Neutrophil (primary cell): Measurements from ENCODE around the gene MAP1B.

Experiments used
- H3K27ac ChIP-seq: fragments of 200-600 bp; sonication (generic); 2 replicates; pipeline ENCODE4 v1.5.1; 2016; ENCODE audit warnings: mild to moderate bottlenecking, moderate library complexity
- H3K27me3 ChIP-seq: fragments of 200-600 bp; sonication (generic); 2 replicates; pipeline ENCODE4 v1.6.0; 2016; ENCODE audit warnings: mild to moderate bottlenecking
- H3K36me3 ChIP-seq: fragments of 200-600 bp; sonication (generic); 2 replicates; pipeline ENCODE4 v1.5.1; 2017
- H3K4me1 ChIP-seq, 2 experiments: fragments of 200-600 bp in 1 of 2; sonication (generic) in 1 of 2; 1 replicate in 1 of 2; 2 replicates in 1 of 2; pipeline versions ENCODE4 v1.5.1 to v1.6.1; 2013 to 2016; ENCODE audit warnings: low read depth in 1 of 2, low read length in 1 of 2, mild to moderate bottlenecking in 1 of 2, moderate library complexity in 1 of 2; ENCODE audit not compliant: control insufficient read depth in 1 of 2, insufficient read depth in 1 of 2
- H3K4me3 ChIP-seq, 2 experiments: fragments of 200-600 bp in 1 of 2; sonication (generic) in 1 of 2; 1 replicate in 1 of 2; 2 replicates in 1 of 2; pipeline ENCODE4 v1.5.1; 2013 to 2016; ENCODE audit warnings: low read depth in 1 of 2, low read length in 1 of 2, mild to moderate bottlenecking in 1 of 2, moderate library complexity in 1 of 2
- H3K9me3 ChIP-seq: fragments of 200-600 bp; sonication (generic); 2 replicates; pipeline ENCODE4 v1.5.1; 2016
- CTCF ChIP-seq: fragments of 200-600 bp; sonication (generic); IDR thresholded peaks from 2 replicates; pipeline ENCODE4 v1.5.1; 2016; ENCODE audit warnings: antibody characterized with exemption

Gene MAP1B

GRCh38 chr5:72117307-72117706 lies 10.0 kb downstream of the MAP1B start:
- Histone ChIP-seq H3K4me1 (no peaks in the 10 kb centered on the region), H3K9me3 (no peaks in the 10 kb centered on the region), H3K36me3 (no peaks in the 10 kb centered on the region), H3K27ac (no peak overlapping the region), H3K4me3 (no peak overlapping the region), H3K27me3 (peaks cover 96% of the 10 kb centered on the region)
- TF ChIP-seq CTCF = no peak

- Histone ChIP-seq H3K4me1 (no peaks in the 10 kb centered on the region), H3K36me3 (no peaks in the 10 kb centered on the region), H3K27me3 (peaks cover 93% of the 10 kb centered on the region), H3K27ac (no peak overlapping the region), H3K4me3 (no peak overlapping the region), H3K9me3 (no peaks in the 10 kb centered on the region)
- no peak for TF ChIP-seq CTCF
Observed at GRCh38 chr5:72121052-72121779, 13.9 kb downstream of the MAP1B start.

GRCh38 chr5:72121780-72122445 lies 14.6 kb downstream of the MAP1B start:
- Histone ChIP-seq H3K4me1 (no peaks in the 10 kb centered on the region), H3K27ac (no peak overlapping the region), H3K9me3 (no peaks in the 10 kb centered on the region), H3K27me3 (peaks cover 93% of the 10 kb centered on the region), H3K36me3 (no peaks in the 10 kb centered on the region), H3K4me3 (no peak overlapping the region)
- TF ChIP-seq CTCF = no peak

DNA sequence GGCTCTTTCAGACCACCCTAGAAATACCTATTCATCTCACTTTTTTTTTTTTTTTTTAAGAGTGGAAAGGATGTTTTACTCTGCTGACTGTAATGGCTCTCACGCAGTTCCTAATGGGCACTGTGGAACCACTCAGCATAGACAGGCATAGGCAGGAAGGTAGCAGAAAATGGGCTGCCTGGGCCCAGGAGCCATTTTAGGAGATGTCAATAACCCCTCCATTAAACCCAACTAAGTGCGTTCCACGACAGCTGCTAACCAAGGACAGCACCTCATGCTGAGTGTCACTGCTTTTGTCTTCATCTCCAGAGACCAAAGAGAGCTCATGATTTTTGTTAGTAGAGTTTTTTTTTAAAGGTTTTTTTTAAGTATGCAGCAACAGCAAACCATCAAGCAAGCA lies 15.3 kb downstream of the MAP1B start:
- no peaks in the 10 kb centered on the region for H3K36me3 ChIP-seq
- H3K27ac ChIP-seq = no peak overlapping the region

GRCh38 chr5:72123764-72124376 lies 16.6 kb downstream of the MAP1B start:
- peaks cover 93% of the 10 kb centered on the region for H3K27me3 ChIP-seq
- H3K4me1 ChIP-seq = no peaks in the 10 kb centered on the region
- H3K9me3 ChIP-seq = no peaks in the 10 kb centered on the region
- no peak overlapping the region for H3K4me3 ChIP-seq
- no peaks in the 10 kb centered on the region for H3K36me3 ChIP-seq
- TF ChIP-seq CTCF = no peak
- H3K27ac ChIP-seq = no peak overlapping the region

More for the DNA sequence above, 15.3 kb downstream of the MAP1B start:
- Histone ChIP-seq H3K9me3 (no peaks in the 10 kb centered on the region), H3K4me3 (no peak overlapping the region), H3K4me1 (no peaks in the 10 kb centered on the region), H3K27me3 (peaks cover 93% of the 10 kb centered on the region)
- TF ChIP-seq CTCF = no peak
